Stimulated activated CD4-positive, alpha-beta T cell treated with anti-CD3 and anti-CD28 coated beads, Interleukin-4, amount 100 ng/mL, for 4 hours (primary cell): Measurements from ENCODE around the gene OSBP2.
"Not testable (repeated sequence)": the region's sequence is repeated elsewhere in the genome, so short reads cannot be mapped to it uniquely, and the experiment has no call there.

ENCODE experiments used
- DNase-seq, 2 experiments: peaks; one replicate each; pipeline ENCODE4 v3.0.0-alpha.2; 2020

The OSBP2 gene

GRCh38 chr22:30773919-30774318 is 79.2 kb downstream of the OSBP2 start:
- DNase-seq, result no peak

GRCh38 chr22:30774566-30774965 is 79.9 kb downstream of the OSBP2 start:
- no peak for DNase-seq

- no peak for DNase-seq
These were observed 81.8 kb downstream of the OSBP2 start for GRCh38 chr22:30776476-30776875.

GRCh38 chr22:30777146-30777545 is 82.5 kb downstream of the OSBP2 start:
- not testable (repeated sequence) for DNase-seq

- DNase-seq, result no peak
These were observed 82.9 kb downstream of the OSBP2 start for GRCh38 chr22:30777587-30777986.

- no peak for DNase-seq
These were observed 83.6 kb downstream of the OSBP2 start for GRCh38 chr22:30778261-30778660.

GRCh38 chr22:30780026-30780425 is 85.4 kb downstream of the OSBP2 start:
- DNase-seq, result no peak

- DNase-seq, result no peak
These were observed 86.7 kb downstream of the OSBP2 start for GRCh38 chr22:30781271-30781875.

- DNase-seq, result no peak
These were observed 87.9 kb downstream of the OSBP2 start for GRCh38 chr22:30782613-30783012.

- no peak for DNase-seq
These were observed 88.3 kb downstream of the OSBP2 start for GRCh38 chr22:30783021-30783420.

GRCh38 chr22:30785527-30785926 is 90.9 kb downstream of the OSBP2 start:
- DNase-seq, result no peak

GRCh38 chr22:30790366-30790765 is 95.7 kb downstream of the OSBP2 start:
- DNase-seq, result no peak

GRCh38 chr22:30792456-30792855 is 97.8 kb downstream of the OSBP2 start:
- no peak for DNase-seq

- no peak for DNase-seq
These were observed 100.4 kb downstream of the OSBP2 start for GRCh38 chr22:30795118-30795517.

GRCh38 chr22:30801695-30802094 is 107.0 kb downstream of the OSBP2 start:
- DNase-seq, result no peak

GRCh38 chr22:30802202-30803166 is 107.8 kb downstream of the OSBP2 start:
- peak; percentile 34 to 65 for DNase-seq

- no peak for DNase-seq
These were observed 109.0 kb downstream of the OSBP2 start for GRCh38 chr22:30803679-30804078.

GRCh38 chr22:30804626-30805025 is 110.0 kb downstream of the OSBP2 start:
- DNase-seq, result no peak

GRCh38 chr22:30806391-30806861 is 111.8 kb downstream of the OSBP2 start:
- no peak for DNase-seq

- no peak for DNase-seq
These were observed 114.4 kb downstream of the OSBP2 start for GRCh38 chr22:30809086-30809485.

GRCh38 chr22:30810105-30810504 is 115.4 kb downstream of the OSBP2 start:
- DNase-seq, result no peak

GRCh38 chr22:30813936-30814335 is 119.3 kb downstream of the OSBP2 start:
- no peak for DNase-seq

- no peak for DNase-seq
These were observed 121.7 kb downstream of the OSBP2 start for GRCh38 chr22:30816413-30816812.

GRCh38 chr22:30821381-30821780 is 126.7 kb downstream of the OSBP2 start:
- DNase-seq, result no peak
